Skeletal muscle satellite cell (primary cell): ENCODE data around the gene RALGAPB.

Source experiments
- H3K27me3 ChIP-seq: 2 replicates; pipeline ENCODE4 v1.7.0; 2013; ENCODE audit warnings: low read length; ENCODE audit not compliant: control insufficient read depth, insufficient read depth
- H3K36me3 ChIP-seq: 2 replicates; pipeline ENCODE4 v1.7.0; 2013; ENCODE audit warnings: mild to moderate bottlenecking, control low read depth, low read length; ENCODE audit not compliant: insufficient read depth
- H3K4me1 ChIP-seq: 2 replicates; pipeline ENCODE4 v1.7.0; 2013; ENCODE audit warnings: low read length; ENCODE audit not compliant: control insufficient read depth, insufficient read depth
- H3K4me2 ChIP-seq: 2 replicates; pipeline ENCODE4 v1.7.0; 2013; ENCODE audit warnings: mild to moderate bottlenecking, low read length
- H3K4me3 ChIP-seq: 2 replicates; pipeline ENCODE4 v1.7.0; 2013; ENCODE audit warnings: low read length
- H3K9ac ChIP-seq: 2 replicates; pipeline ENCODE4 v1.7.0; 2013; ENCODE audit warnings: mild to moderate bottlenecking, low read depth, low read length, moderate library complexity
- H3K9me3 ChIP-seq: replicated peaks from 2 replicates; pipeline ENCODE4 v1.7.0; 2013; ENCODE audit warnings: mild to moderate bottlenecking, control low read depth, low read length

RALGAPB gene

DNA sequence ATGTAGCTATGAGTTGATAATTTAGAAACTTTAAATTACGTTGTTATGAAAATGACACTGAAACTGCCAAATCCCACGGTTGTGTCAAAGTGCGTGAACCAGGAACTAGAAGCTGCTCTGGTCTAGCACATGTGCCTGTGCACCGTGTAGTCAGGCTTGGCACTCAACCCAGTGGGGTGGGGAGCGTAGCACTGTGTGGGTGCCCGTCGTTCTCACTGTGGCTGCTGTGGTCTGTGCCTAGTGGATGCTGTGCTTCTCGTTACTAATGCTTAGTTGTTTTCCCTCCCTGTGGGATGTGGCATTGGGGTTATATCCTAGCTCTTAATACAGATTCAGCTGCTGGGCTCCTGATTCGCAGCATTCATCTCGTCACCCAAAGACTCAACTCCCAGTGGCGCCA is 62.1 kb downstream of the RALGAPB start:
- Histone ChIP-seq H3K4me3 (no peak overlapping the region), H3K36me3 (peaks cover 74% of the 10 kb centered on the region), H3K27me3 (no peaks in the 10 kb centered on the region), H3K9me3 (no peaks in the 10 kb centered on the region), H3K4me1 (peaks cover 3% of the 10 kb centered on the region), H3K4me2 (no peak overlapping the region), H3K9ac (no peak overlapping the region)

GRCh38 chr20:38536310-38536709 is 63.7 kb downstream of the RALGAPB start:
- no peaks in the 10 kb centered on the region for H3K9me3 ChIP-seq
- H3K9ac ChIP-seq, result no peak overlapping the region
- H3K4me2 ChIP-seq, result no peak overlapping the region
- peaks cover 3% of the 10 kb centered on the region for H3K4me1 ChIP-seq
- peaks cover 80% of the 10 kb centered on the region for H3K36me3 ChIP-seq
- no peak overlapping the region for H3K4me3 ChIP-seq
- no peaks in the 10 kb centered on the region for H3K27me3 ChIP-seq

DNA sequence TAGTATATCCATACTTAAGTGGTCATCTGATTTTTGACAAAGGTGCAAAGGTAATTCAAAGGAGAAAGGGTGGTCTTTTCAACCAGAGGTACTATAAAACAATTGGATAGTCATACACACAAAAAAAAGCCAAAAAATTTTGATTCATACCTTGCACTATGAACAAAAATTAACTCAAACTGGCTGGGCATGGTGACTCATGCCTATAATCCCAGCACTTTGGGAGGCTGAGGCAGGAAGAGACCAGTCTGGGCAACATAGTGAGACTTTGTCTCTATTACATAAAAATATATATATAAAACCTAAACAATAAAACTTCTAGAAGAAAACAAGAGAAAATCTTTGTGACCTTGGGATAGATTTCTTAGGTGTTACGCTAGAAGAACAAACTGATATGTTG is 64.5 kb downstream of the RALGAPB start:
- Histone ChIP-seq H3K27me3 (no peaks in the 10 kb centered on the region), H3K4me3 (no peak overlapping the region), H3K4me2 (no peak overlapping the region), H3K9ac (no peak overlapping the region), H3K9me3 (no peaks in the 10 kb centered on the region), H3K36me3 (peaks cover 84% of the 10 kb centered on the region), H3K4me1 (peaks cover 3% of the 10 kb centered on the region)

- H3K4me3 ChIP-seq, result no peak overlapping the region
- no peaks in the 10 kb centered on the region for H3K27me3 ChIP-seq
- peaks cover 90% of the 10 kb centered on the region for H3K36me3 ChIP-seq
- H3K4me2 ChIP-seq, result no peak overlapping the region
- peaks cover 3% of the 10 kb centered on the region for H3K4me1 ChIP-seq
- H3K9ac ChIP-seq, result no peak overlapping the region
- H3K9me3 ChIP-seq, result no peaks in the 10 kb centered on the region
These were observed 66.1 kb downstream of the RALGAPB start for GRCh38 chr20:38538789-38539188.

DNA sequence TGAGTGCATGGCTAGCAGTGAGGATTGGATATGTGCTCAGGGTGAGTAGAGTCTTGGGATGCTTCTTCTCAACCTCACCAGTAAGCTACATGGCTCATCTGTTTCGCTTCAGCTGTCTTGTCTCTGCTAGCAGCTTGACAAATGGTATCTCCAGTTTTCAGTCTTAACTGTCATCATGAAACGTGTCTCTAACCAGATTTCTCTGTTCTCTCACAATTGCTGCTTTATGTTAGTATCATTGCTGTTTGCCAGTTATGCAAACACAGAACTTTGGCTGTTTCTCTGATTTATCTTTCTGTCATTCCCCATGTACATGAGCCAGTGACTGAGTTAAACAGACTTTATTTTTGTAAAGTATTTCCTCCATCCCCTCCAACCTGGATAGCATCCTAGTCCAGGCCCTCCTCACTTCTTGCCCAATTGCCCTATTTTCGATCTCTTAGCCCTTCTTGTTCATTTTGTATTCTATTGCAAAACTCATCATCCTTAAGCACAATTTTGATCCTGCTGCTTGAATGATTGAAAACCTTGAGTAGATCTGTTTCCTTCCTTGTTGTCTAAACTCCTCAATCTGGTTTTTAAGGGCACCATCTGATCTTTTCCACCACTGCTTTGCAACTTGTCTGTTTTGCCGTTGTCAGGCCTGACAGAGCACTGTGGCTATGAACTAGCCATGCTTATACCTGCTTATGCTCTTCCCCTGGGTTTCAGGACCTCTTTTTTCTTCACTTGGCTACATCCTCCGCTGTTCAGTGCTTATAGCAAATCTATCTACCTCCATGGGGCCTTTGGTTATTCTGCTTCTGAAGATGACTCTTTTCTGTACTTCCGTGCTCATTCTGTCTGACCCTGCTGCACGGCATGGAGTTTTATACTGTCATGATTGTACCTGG is 70.6 kb downstream of the RALGAPB start:
- H3K4me2 ChIP-seq, result no peak overlapping the region
- H3K36me3 ChIP-seq, result peaks cover 89% of the 10 kb centered on the region

GRCh38 chr20:38545771-38546170 is 73.1 kb downstream of the RALGAPB start:
- no peaks in the 10 kb centered on the region for H3K27me3 ChIP-seq
- H3K4me2 ChIP-seq, result no peak overlapping the region
- no peak overlapping the region for H3K4me3 ChIP-seq
- no peaks in the 10 kb centered on the region for H3K9me3 ChIP-seq
- peaks cover 76% of the 10 kb centered on the region for H3K36me3 ChIP-seq
- H3K9ac ChIP-seq, result no peak overlapping the region
- H3K4me1 ChIP-seq, result no peaks in the 10 kb centered on the region

More for the DNA sequence above, 70.6 kb downstream of the RALGAPB start:
- Histone ChIP-seq H3K9me3 (no peaks in the 10 kb centered on the region), H3K27me3 (no peaks in the 10 kb centered on the region), H3K9ac (no peak overlapping the region), H3K4me3 (no peak overlapping the region), H3K4me1 (no peaks in the 10 kb centered on the region)

- H3K36me3 ChIP-seq, result peaks cover 76% of the 10 kb centered on the region
These were observed 74.8 kb downstream of the RALGAPB start for GRCh38 chr20:38547288-38548085.

DNA sequence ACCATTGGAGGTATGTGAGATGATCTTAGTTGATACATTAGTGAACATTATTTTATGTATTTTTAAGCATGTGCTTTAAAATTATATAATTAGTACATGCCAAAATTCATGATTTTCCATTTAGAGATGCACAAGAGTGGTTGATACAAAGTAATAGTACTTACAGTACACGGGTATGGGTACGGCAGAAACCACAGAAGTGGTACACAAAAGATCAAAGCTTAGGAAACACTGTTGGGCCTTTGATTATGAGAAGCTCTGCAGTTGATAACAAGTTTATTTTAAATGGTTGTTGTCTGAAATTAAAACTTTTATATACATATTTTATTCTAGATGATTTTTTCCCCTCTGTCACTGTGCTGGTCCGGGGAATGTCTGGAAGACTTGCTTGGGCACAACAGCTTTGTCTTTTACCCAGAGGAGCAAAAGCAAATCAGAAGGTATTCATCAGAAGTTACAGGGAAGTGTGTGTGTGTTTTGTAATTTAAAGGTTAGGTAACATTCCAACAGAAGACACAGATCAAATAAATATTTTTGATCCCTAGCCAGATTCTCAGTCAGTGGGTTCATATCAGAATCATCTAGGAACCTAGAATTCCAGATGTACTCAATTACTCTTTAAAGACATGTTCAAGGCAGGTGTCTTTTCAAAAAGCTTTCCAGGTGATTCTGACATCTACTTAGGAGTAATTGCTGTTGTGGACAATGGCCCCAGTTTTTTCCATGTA is 75.9 kb downstream of the RALGAPB start:
- Histone ChIP-seq H3K4me1 (no peaks in the 10 kb centered on the region), H3K9me3 (no peaks in the 10 kb centered on the region), H3K9ac (no peak overlapping the region), H3K36me3 (peaks cover 80% of the 10 kb centered on the region), H3K27me3 (no peaks in the 10 kb centered on the region), H3K4me2 (no peak overlapping the region), H3K4me3 (no peak overlapping the region)

More at GRCh38 chr20:38547288-38548085, 74.8 kb downstream of the RALGAPB start:
- Histone ChIP-seq H3K27me3 (no peaks in the 10 kb centered on the region), H3K9ac (no peak overlapping the region), H3K4me2 (no peak overlapping the region), H3K4me3 (no peak overlapping the region), H3K4me1 (no peaks in the 10 kb centered on the region), H3K9me3 (no peaks in the 10 kb centered on the region)

- Histone ChIP-seq H3K9me3 (no peaks in the 10 kb centered on the region), H3K36me3 (peaks cover 78% of the 10 kb centered on the region), H3K27me3 (no peaks in the 10 kb centered on the region), H3K4me3 (no peak overlapping the region), H3K4me1 (no peaks in the 10 kb centered on the region), H3K9ac (no peak overlapping the region), H3K4me2 (no peak overlapping the region)
These were observed 77.6 kb downstream of the RALGAPB start for GRCh38 chr20:38550274-38550673.

DNA sequence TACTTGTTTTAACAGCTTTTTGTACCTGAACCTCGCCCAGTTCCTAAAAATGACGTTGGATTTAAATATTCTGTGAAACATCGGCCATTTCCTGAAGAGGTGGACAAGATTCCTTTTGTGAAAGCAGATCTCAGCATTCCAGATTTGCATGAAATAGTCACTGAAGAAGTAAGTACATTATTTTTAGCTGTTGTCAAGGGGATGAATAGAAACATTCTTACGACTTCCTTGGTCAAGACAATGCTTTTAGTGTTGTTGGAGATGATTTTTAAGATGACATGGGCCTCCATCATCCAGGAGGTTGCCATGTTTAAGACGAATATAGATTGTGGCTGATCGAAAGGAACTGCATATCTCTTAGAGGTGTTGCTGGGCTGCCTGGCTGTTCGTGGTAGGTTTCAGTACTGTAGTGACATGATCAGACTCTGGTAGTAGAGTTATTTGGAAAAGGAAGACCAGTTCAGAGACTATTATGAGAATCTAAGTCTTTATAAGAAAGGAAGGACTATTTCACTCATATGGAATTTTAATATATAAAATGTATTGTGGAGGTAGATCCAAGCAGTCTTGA is 78.5 kb downstream of the RALGAPB start:
- H3K27me3 ChIP-seq, result no peaks in the 10 kb centered on the region
- no peak overlapping the region for H3K9ac ChIP-seq
- H3K4me3 ChIP-seq, result no peak overlapping the region
- H3K9me3 ChIP-seq, result no peaks in the 10 kb centered on the region
- peaks cover 70% of the 10 kb centered on the region for H3K36me3 ChIP-seq
- no peaks in the 10 kb centered on the region for H3K4me1 ChIP-seq
- H3K4me2 ChIP-seq, result no peak overlapping the region

GRCh38 chr20:38554986-38555385 is 82.3 kb downstream of the RALGAPB start:
- Histone ChIP-seq H3K4me3 (no peak overlapping the region), H3K4me2 (no peak overlapping the region), H3K4me1 (no peaks in the 10 kb centered on the region), H3K27me3 (no peaks in the 10 kb centered on the region), H3K9me3 (no peaks in the 10 kb centered on the region), H3K36me3 (peaks cover 75% of the 10 kb centered on the region), H3K9ac (no peak overlapping the region)
